Measurements from ENCODE around the gene HSPE1. TPM values are rescaled to one million over a fixed set of nuclear protein-coding genes. Genes with fewer than 3 reads are reported as not detected.

The HSPE1 gene
- total RNA-seq, 1 donor: 23.5 TPM

GRCh38 chr2:197506658-197507057 lies 6.5 kb downstream of the HSPE1 start:
- no peak for TF ChIP-seq CTCF (IDR thresholded peaks at IDR 0.05; ENCODE audit: extremely low read depth, low read depth, low read length)
- no peaks in the 10 kb centered on the region for H3K27me3 ChIP-seq (ENCODE audit: insufficient read depth, low read length)
- H3K27ac ChIP-seq (ENCODE audit: low read depth, low read length): no peak overlapping the region
- no peak overlapping the region for H2AFZ ChIP-seq (ENCODE audit: low read length)
- no peak overlapping the region for H3K4me2 ChIP-seq (ENCODE audit: insufficient read depth, low read length)
- H3K4me3 ChIP-seq (ENCODE audit: insufficient read depth, low read length): no peak overlapping the region
- no peaks in the 10 kb centered on the region for H3K9me3 ChIP-seq (ENCODE audit: low read depth, low read length)
- no peak for DNase-seq (ENCODE audit: insufficient read length, low spot score, missing footprints)
- H4K20me1 ChIP-seq (ENCODE audit: insufficient read depth, low read length): no peaks in the 10 kb centered on the region
- peaks cover 25% of the 10 kb centered on the region for H3K36me3 ChIP-seq (ENCODE audit: insufficient read depth, low read length)
- H3K79me2 ChIP-seq (ENCODE audit: insufficient read depth, low read length): peaks cover 25% of the 10 kb centered on the region
- peaks cover 10% of the 10 kb centered on the region for H3K4me1 ChIP-seq (ENCODE audit: insufficient read depth, low read length)

- Histone ChIP-seq H3K27me3 (ENCODE audit: insufficient read depth, low read length) (no peaks in the 10 kb centered on the region), H3K27ac (ENCODE audit: low read depth, low read length) (no peak overlapping the region), H2AFZ (ENCODE audit: low read length) (no peak overlapping the region), H3K79me2 (ENCODE audit: insufficient read depth, low read length) (peaks cover 34% of the 10 kb centered on the region), H3K4me3 (ENCODE audit: insufficient read depth, low read length) (no peak overlapping the region), H3K4me2 (ENCODE audit: insufficient read depth, low read length) (no peak overlapping the region), H3K36me3 (ENCODE audit: insufficient read depth, low read length) (no peaks in the 10 kb centered on the region), H4K20me1 (ENCODE audit: insufficient read depth, low read length) (peaks cover 9% of the 10 kb centered on the region), H3K9me3 (ENCODE audit: low read depth, low read length) (no peaks in the 10 kb centered on the region), H3K4me1 (ENCODE audit: insufficient read depth, low read length) (peaks cover 10% of the 10 kb centered on the region)
- TF ChIP-seq CTCF (IDR thresholded peaks at IDR 0.05; ENCODE audit: extremely low read depth, low read depth, low read length): no peak
- no peak for DNase-seq (ENCODE audit: insufficient read length, low spot score, missing footprints)
Measured at GRCh38 chr2:197513915-197514314, 13.7 kb downstream of the HSPE1 start.

- peak overlapping the region; percentile 91 for H3K4me2 ChIP-seq (ENCODE audit: insufficient read depth, low read length)
- TF ChIP-seq CTCF (IDR thresholded peaks at IDR 0.05; ENCODE audit: extremely low read depth, low read depth, low read length): no peak
- no peak for DNase-seq (ENCODE audit: insufficient read length, low spot score, missing footprints)
- H3K27ac ChIP-seq (ENCODE audit: low read depth, low read length): peak overlapping the region; percentile 76
- H2AFZ ChIP-seq (ENCODE audit: low read length): peak overlapping the region; percentile 96
- peak overlapping the region; percentile 97 for H3K4me3 ChIP-seq (ENCODE audit: insufficient read depth, low read length)
- H3K27me3 ChIP-seq (ENCODE audit: insufficient read depth, low read length): no peaks in the 10 kb centered on the region
- no peaks in the 10 kb centered on the region for H3K9me3 ChIP-seq (ENCODE audit: low read depth, low read length)
- peaks cover 42% of the 10 kb centered on the region for H3K79me2 ChIP-seq (ENCODE audit: insufficient read depth, low read length)
- peaks cover 10% of the 10 kb centered on the region for H3K4me1 ChIP-seq (ENCODE audit: insufficient read depth, low read length)
- peaks cover 16% of the 10 kb centered on the region for H4K20me1 ChIP-seq (ENCODE audit: insufficient read depth, low read length)
- no peaks in the 10 kb centered on the region for H3K36me3 ChIP-seq (ENCODE audit: insufficient read depth, low read length)
Measured at GRCh38 chr2:197514754-197515153, 14.6 kb downstream of the HSPE1 start.

- Histone ChIP-seq H3K4me2 (ENCODE audit: insufficient read depth, low read length) (peak overlapping the region; percentile 91), H3K4me1 (ENCODE audit: insufficient read depth, low read length) (peaks cover 10% of the 10 kb centered on the region), H2AFZ (ENCODE audit: low read length) (peak overlapping the region; percentile 96), H3K9me3 (ENCODE audit: low read depth, low read length) (no peaks in the 10 kb centered on the region), H3K79me2 (ENCODE audit: insufficient read depth, low read length) (peaks cover 48% of the 10 kb centered on the region), H3K27ac (ENCODE audit: low read depth, low read length) (peak overlapping the region; percentile 76), H3K36me3 (ENCODE audit: insufficient read depth, low read length) (no peaks in the 10 kb centered on the region), H3K4me3 (ENCODE audit: insufficient read depth, low read length) (peak overlapping the region; percentile 97), H4K20me1 (ENCODE audit: insufficient read depth, low read length) (peaks cover 19% of the 10 kb centered on the region), H3K27me3 (ENCODE audit: insufficient read depth, low read length) (no peaks in the 10 kb centered on the region)
- no peak for DNase-seq (ENCODE audit: insufficient read length, low spot score, missing footprints)
- no peak for TF ChIP-seq CTCF (IDR thresholded peaks at IDR 0.05; ENCODE audit: extremely low read depth, low read depth, low read length)
Measured at GRCh38 chr2:197515315-197515738, 15.1 kb downstream of the HSPE1 start.
